Activated CD8-positive, alpha-beta T cell treated with anti-CD3 and anti-CD28 coated beads, Interleukin-2, amount 10 ng/mL, durations not matched to agents 7 days and 5 days (primary cell): ENCODE data around the gene IL10RA. TPM values are rescaled to one million over a fixed set of nuclear protein-coding genes. Genes with fewer than 3 reads are reported as not detected.
A peak's percentile ranks its signal among the peaks of the same experiment; 100 is the strongest.

Experiments
- ATAC-seq: fragments of 150-1000 bp; cut with Tn5 transposase; one replicate; pipeline ENCODE4 v1.10.0; 2021; ENCODE audit warnings: moderate library complexity
- CTCF ChIA-PET: fragments of 350-600 bp; sonication (Branson Sonifier 250); formaldehyde crosslinking; loops from one replicate; lab custom pipeline; 2021; ENCODE audit warnings: antibody characterized with exemption; lab: Charles Lee
- POLR2A ChIA-PET: fragments of 350-600 bp; sonication (Branson Sonifier 250); formaldehyde crosslinking; loops from one replicate; lab custom pipeline; 2021; ENCODE audit warnings: antibody characterized with exemption; lab: Charles Lee
- DNase-seq: peaks from one replicate; pipeline ENCODE4 v3.0.0-alpha.2; 2020
- H3K27ac Mint-ChIP-seq: one replicate; pipeline ENCODE4 v1.8.0; 2021; ENCODE audit warnings: mild to moderate bottlenecking, mixed read lengths
- H3K27me3 Mint-ChIP-seq: one replicate; pipeline ENCODE4 v1.8.0; 2021; ENCODE audit warnings: low read depth, mixed read lengths
- H3K36me3 Mint-ChIP-seq: one replicate; pipeline ENCODE4 v1.8.0; 2021; ENCODE audit warnings: low read depth, mixed read lengths
- H3K4me1 Mint-ChIP-seq: one replicate; pipeline ENCODE4 v1.8.0; 2021; ENCODE audit warnings: low read depth, mixed read lengths
- H3K4me3 Mint-ChIP-seq: one replicate; pipeline ENCODE4 v1.8.0; 2021; ENCODE audit warnings: mild to moderate bottlenecking, mixed read lengths
- H3K9me3 Mint-ChIP-seq: one replicate; pipeline ENCODE4 v1.8.0; 2022; ENCODE audit warnings: mixed read lengths; ENCODE audit not compliant: insufficient read depth
- total RNA-seq, 2 experiments: library from RNA; stranded (reverse); gene quantifications; one replicate each; pipeline ENCODE4 v1.2.3, GENCODE V29; 2021

IL10RA gene
- total RNA-seq, 2 experiments from 2014 or later: 202 to 210 TPM

DNA sequence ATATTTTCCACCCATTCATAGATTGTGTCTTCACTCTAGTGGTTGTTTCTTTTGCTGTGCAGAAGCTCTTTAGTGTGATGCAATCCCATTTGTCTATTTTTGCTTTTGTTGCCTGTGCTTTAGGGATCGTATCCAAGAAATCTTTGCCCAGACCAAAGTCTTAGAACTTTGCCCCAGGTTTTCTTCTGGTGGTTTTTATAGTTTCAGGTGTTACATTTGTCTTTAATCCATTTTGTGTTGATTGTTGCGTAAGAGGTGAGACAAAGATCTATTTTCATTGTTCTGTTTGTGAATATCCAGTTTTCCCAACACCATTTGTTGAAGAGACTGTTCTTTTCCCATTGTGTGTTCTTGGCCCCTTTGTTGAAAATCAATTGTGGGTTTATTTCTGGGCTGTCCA, 6.4 kb downstream of the IL10RA start:
- ChIA-PET CTCF (interaction anchor here (1.0 to 2.2 kb wide), 2 partner anchors 42 to 60 kb away, joined by 4 to 10 read pairs; no protein-coding TSS in a partner anchor), POLR2A (interaction anchor here (1.0 to 3.8 kb wide), 4 partner anchors 9 to 169 kb away, joined by 3 to 24 read pairs (median 8); no protein-coding TSS in a partner anchor)
- ATAC-seq (no peak), DNase-seq (no peak)
- H3K4me1 Mint-ChIP-seq: peaks cover 92% of the 10 kb centered on the region
- peak overlapping the region; percentile 78 for H3K27ac Mint-ChIP-seq
- H3K4me3 Mint-ChIP-seq: peak overlapping the region; percentile 69
- no peaks in the 10 kb centered on the region for H3K27me3 Mint-ChIP-seq
- peaks cover 97% of the 10 kb centered on the region for H3K36me3 Mint-ChIP-seq
- H3K9me3 Mint-ChIP-seq: no peaks in the 10 kb centered on the region

GRCh38 chr11:117993988-117994745, 8.0 kb downstream of the IL10RA start:
- H3K4me3 Mint-ChIP-seq: peak overlapping the region; percentile 69
- H3K36me3 Mint-ChIP-seq: peaks cover 96% of the 10 kb centered on the region
- ChIA-PET CTCF (interaction anchor here (0.7 to 14.8 kb wide), 8 partner anchors 7 to 187 kb away, joined by 3 to 168 read pairs (median 4); partner anchors contain the start of gene IL10RA), POLR2A (interaction anchor here (0.5 to 9.4 kb wide), 10 partner anchors 6 to 171 kb away, joined by 3 to 225 read pairs (median 4); partner anchors contain the start of gene IL10RA)
- H3K27ac Mint-ChIP-seq: peak overlapping the region; percentile 53
- no peak for DNase-seq
- ATAC-seq: no peak
- no peaks in the 10 kb centered on the region for H3K9me3 Mint-ChIP-seq
- no peaks in the 10 kb centered on the region for H3K27me3 Mint-ChIP-seq
- H3K4me1 Mint-ChIP-seq: peaks cover 97% of the 10 kb centered on the region

DNA sequence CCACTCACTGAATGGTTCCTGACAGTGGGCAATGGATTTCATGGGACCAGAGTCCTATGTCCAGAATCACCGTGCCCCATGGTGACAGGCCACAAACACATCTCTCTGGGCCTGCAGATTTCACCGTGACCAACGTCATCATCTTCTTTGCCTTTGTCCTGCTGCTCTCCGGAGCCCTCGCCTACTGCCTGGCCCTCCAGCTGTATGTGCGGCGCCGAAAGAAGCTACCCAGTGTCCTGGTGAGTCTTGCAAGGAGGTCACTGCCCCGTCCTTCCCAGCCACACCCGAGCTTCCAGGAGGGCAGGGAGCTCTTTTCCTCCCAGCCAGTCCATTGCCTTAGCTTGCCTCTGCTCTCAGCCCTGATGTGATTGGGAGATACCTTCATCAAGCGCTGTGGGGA, 9.3 kb downstream of the IL10RA start:
- Mint-ChIP-seq H3K27me3 (no peaks in the 10 kb centered on the region), H3K9me3 (no peaks in the 10 kb centered on the region), H3K4me3 (no peak overlapping the region), H3K27ac (peak overlapping the region; percentile 53), H3K4me1 (peaks cover 97% of the 10 kb centered on the region), H3K36me3 (peaks cover 96% of the 10 kb centered on the region)
- POLR2A ChIA-PET: interaction anchor here (0.7 to 9.4 kb wide), 11 partner anchors 8 to 172 kb away, joined by 3 to 225 read pairs (median 4); partner anchors contain the start of gene IL10RA
- CTCF ChIA-PET: interaction anchor here (0.8 to 14.8 kb wide), 8 partner anchors 8 to 188 kb away, joined by 3 to 168 read pairs (median 4); partner anchors contain the start of gene IL10RA
- no peak for DNase-seq
- no peak for ATAC-seq

GRCh38 chr11:117996058-117996457, 9.9 kb downstream of the IL10RA start:
- Mint-ChIP-seq H3K27me3 (no peaks in the 10 kb centered on the region), H3K36me3 (peaks cover 95% of the 10 kb centered on the region), H3K4me1 (peaks cover 97% of the 10 kb centered on the region), H3K9me3 (no peaks in the 10 kb centered on the region), H3K27ac (peak overlapping the region; percentile 31), H3K4me3 (no peak overlapping the region)
- POLR2A ChIA-PET: interaction anchor here (0.7 to 9.4 kb wide), 13 partner anchors 8 to 173 kb away, joined by 3 to 225 read pairs (median 8); partner anchors contain the start of gene IL10RA
- DNase-seq (no peak), ATAC-seq (no peak)
- CTCF ChIA-PET: interaction anchor here (1.2 to 14.8 kb wide), 8 partner anchors 9 to 152 kb away, joined by 3 to 168 read pairs (median 10); partner anchors contain the start of gene IL10RA

DNA sequence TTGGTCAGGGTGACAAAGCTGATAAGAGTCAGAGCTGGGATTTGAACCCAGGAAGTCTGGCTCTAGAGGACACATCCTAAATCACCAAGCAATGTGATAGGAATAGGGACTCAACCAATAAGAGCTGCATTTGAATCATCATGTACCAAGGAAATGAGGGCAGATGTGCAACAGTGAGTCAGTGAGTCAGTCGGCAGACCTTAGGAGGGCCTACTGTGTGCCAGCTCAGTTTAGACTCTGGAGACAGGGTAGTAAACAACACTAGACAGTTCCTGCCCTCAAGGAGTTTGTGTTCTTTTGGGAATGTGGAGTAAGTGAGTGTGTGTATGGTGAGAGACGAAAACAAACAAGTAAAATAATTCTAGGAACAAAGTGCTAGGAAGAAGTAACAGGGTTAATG, 11.2 kb downstream of the IL10RA start:
- ATAC-seq (no peak), DNase-seq (no peak)
- ChIA-PET CTCF (interaction anchor here (0.9 to 14.8 kb wide), 10 partner anchors 10 to 190 kb away, joined by 3 to 168 read pairs (median 8); partner anchors contain the start of gene IL10RA), POLR2A (interaction anchor here (1.0 to 9.4 kb wide), 10 partner anchors 10 to 174 kb away, joined by 3 to 225 read pairs (median 12); partner anchors contain the start of gene IL10RA)
- Mint-ChIP-seq H3K9me3 (no peaks in the 10 kb centered on the region), H3K4me1 (peaks cover 99% of the 10 kb centered on the region), H3K27ac (peak overlapping the region; percentile 98), H3K27me3 (no peaks in the 10 kb centered on the region), H3K36me3 (peaks cover 93% of the 10 kb centered on the region), H3K4me3 (no peak overlapping the region)

DNA sequence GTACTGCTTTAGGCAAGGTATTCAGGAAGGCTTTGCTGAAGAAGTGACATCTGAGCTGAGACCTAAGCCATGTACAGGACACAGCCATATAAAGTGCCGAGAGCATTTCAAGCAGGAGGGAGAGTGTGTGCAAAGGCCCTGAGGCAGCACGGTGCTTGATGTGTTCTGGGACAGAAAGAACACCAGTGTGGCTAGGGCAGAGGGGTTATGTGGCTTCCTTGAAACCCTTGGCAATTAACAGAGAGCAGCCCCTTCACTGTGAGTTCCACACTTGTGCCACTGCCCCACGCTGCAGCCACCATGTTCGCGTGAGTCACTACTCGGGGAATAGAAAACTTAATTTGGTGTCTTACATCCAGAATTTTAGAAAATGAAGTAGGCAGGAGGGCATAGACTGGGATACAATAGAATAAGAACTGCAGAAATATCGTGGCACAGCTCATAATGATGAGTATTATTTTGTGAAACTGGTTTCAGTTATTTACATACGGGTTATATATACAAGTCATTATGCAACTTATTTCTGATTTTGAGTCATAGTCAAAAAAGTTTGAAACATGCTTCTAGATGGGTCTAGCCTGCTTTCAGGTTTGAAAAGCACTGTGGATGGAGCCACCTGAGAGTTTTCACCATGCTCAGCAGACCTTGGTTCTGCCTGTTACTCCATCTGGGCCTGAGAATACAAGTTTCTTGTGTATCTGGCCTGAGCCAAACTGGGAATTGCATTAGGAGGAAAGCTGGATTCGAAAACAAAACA, 11.8 kb downstream of the IL10RA start:
- H3K27me3 Mint-ChIP-seq: no peaks in the 10 kb centered on the region
- CTCF ChIA-PET: interaction anchor here (0.8 to 14.8 kb wide), 7 partner anchors 11 to 190 kb away, joined by 3 to 168 read pairs (median 9); partner anchors contain the start of gene IL10RA
- peak overlapping the region; percentile 98 for H3K27ac Mint-ChIP-seq
- no peak overlapping the region for H3K4me3 Mint-ChIP-seq
- H3K4me1 Mint-ChIP-seq: peaks cover 99% of the 10 kb centered on the region
- H3K36me3 Mint-ChIP-seq: peaks cover 87% of the 10 kb centered on the region
- H3K9me3 Mint-ChIP-seq: no peaks in the 10 kb centered on the region
- DNase-seq (no peak), ATAC-seq (no peak)
- POLR2A ChIA-PET: interaction anchor here (1.0 to 9.4 kb wide), 11 partner anchors 9 to 67 kb away, joined by 3 to 225 read pairs (median 14); partner anchors contain the start of gene IL10RA

- peaks cover 86% of the 10 kb centered on the region for H3K36me3 Mint-ChIP-seq
- H3K4me1 Mint-ChIP-seq: peaks cover 99% of the 10 kb centered on the region
- no peak for ATAC-seq
- H3K27me3 Mint-ChIP-seq: no peaks in the 10 kb centered on the region
- CTCF ChIA-PET: interaction anchor here (0.8 to 14.8 kb wide), 6 partner anchors 12 to 191 kb away, joined by 3 to 168 read pairs (median 18); partner anchors contain the start of gene IL10RA
- peak overlapping the region; percentile 98 for H3K27ac Mint-ChIP-seq
- DNase-seq: no peak
- no peak overlapping the region for H3K4me3 Mint-ChIP-seq
- no peaks in the 10 kb centered on the region for H3K9me3 Mint-ChIP-seq
- POLR2A ChIA-PET: interaction anchor here (1.0 to 9.4 kb wide), 11 partner anchors 9 to 68 kb away, joined by 3 to 225 read pairs (median 11); partner anchors contain the start of gene IL10RA
These were observed 12.6 kb downstream of the IL10RA start for GRCh38 chr11:117998664-117999353.

DNA sequence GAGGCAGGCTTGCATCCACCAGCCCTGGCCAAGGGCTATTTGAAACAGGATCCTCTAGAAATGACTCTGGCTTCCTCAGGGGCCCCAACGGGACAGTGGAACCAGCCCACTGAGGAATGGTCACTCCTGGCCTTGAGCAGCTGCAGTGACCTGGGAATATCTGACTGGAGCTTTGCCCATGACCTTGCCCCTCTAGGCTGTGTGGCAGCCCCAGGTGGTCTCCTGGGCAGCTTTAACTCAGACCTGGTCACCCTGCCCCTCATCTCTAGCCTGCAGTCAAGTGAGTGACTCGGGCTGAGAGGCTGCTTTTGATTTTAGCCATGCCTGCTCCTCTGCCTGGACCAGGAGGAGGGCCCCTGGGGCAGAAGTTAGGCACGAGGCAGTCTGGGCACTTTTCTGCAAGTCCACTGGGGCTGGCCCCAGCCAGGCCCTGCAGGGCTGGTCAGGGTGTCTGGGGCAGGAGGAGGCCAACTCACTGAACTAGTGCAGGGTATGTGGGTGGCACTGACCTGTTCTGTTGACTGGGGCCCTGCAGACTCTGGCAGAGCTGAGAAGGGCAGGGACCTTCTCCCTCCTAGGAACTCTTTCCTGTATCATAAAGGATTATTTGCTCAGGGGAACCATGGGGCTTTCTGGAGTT, 13.3 kb downstream of the IL10RA start:
- peak overlapping the region; percentile 98 for H3K27ac Mint-ChIP-seq
- peaks cover 99% of the 10 kb centered on the region for H3K4me1 Mint-ChIP-seq
- POLR2A ChIA-PET: interaction anchor here (0.9 to 9.4 kb wide), 10 partner anchors 12 to 184 kb away, joined by 4 to 225 read pairs (median 10); partner anchors contain the start of gene IL10RA
- peak overlapping the region; percentile 36 for H3K4me3 Mint-ChIP-seq
- H3K27me3 Mint-ChIP-seq: no peaks in the 10 kb centered on the region
- DNase-seq: no peak
- ATAC-seq: no peak
- no peaks in the 10 kb centered on the region for H3K9me3 Mint-ChIP-seq
- CTCF ChIA-PET: interaction anchor here (0.7 to 14.8 kb wide), 7 partner anchors 8 to 182 kb away, joined by 3 to 168 read pairs (median 5); partner anchors contain the start of genes FXYD2 and IL10RA
- H3K36me3 Mint-ChIP-seq: peaks cover 86% of the 10 kb centered on the region

DNA sequence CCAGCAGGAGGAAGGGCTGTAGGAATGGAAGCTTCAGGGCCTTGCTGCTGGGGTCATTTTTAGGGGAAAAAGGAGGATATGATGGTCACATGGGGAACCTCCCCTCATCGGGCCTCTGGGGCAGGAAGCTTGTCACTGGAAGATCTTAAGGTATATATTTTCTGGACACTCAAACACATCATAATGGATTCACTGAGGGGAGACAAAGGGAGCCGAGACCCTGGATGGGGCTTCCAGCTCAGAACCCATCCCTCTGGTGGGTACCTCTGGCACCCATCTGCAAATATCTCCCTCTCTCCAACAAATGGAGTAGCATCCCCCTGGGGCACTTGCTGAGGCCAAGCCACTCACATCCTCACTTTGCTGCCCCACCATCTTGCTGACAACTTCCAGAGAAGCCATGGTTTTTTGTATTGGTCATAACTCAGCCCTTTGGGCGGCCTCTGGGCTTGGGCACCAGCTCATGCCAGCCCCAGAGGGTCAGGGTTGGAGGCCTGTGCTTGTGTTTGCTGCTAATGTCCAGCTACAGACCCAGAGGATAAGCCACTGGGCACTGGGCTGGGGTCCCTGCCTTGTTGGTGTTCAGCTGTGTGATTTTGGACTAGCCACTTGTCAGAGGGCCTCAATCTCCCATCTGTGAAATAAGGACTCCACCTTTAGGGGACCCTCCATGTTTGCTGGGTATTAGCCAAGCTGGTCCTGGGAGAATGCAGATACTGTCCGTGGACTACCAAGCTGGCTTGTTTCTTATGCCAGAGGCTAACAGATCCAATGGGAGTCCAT, 14.1 kb downstream of the IL10RA start:
- ChIA-PET POLR2A (interaction anchor here (0.9 to 9.4 kb wide), 14 partner anchors 13 to 185 kb away, joined by 3 to 225 read pairs (median 6); partner anchors contain the start of genes FXYD2 and IL10RA), CTCF (interaction anchor here (0.7 to 14.8 kb wide), 13 partner anchors 9 to 184 kb away, joined by 3 to 168 read pairs (median 12); partner anchors contain the start of genes FXYD2 and IL10RA)
- Mint-ChIP-seq H3K9me3 (no peaks in the 10 kb centered on the region), H3K27ac (peak overlapping the region; percentile 98), H3K4me1 (peaks cover 99% of the 10 kb centered on the region), H3K4me3 (peak overlapping the region; percentile 36), H3K27me3 (no peaks in the 10 kb centered on the region), H3K36me3 (peaks cover 85% of the 10 kb centered on the region)
- ATAC-seq: no peak
- no peak for DNase-seq
